Skeletal muscle tissue (tissue), 4 donors: ENCODE data around the gene MROH9. TPM values are rescaled to one million over a fixed set of nuclear protein-coding genes. Genes with fewer than 3 reads are reported as not detected.

Source experiments
- H3K27ac ChIP-seq: one replicate; pipeline ENCODE4 v1.7.0; 2013; ENCODE audit warnings: mild to moderate bottlenecking, low read depth, low read length, inconsistent platforms
- H3K27me3 ChIP-seq, 3 donors: one replicate each; pipeline ENCODE4 v1.7.0; 2013; ENCODE audit warnings: low read length in 3 of 3; ENCODE audit not compliant: control insufficient read depth in 3 of 3, insufficient read depth in 3 of 3
- H3K36me3 ChIP-seq, 3 donors: one replicate each; pipeline ENCODE4 v1.7.0; 2013; ENCODE audit warnings: low read length in 3 of 3; ENCODE audit not compliant: control insufficient read depth in 3 of 3, insufficient read depth in 3 of 3
- H3K4me1 ChIP-seq, 3 donors: one replicate each; pipeline ENCODE4 v1.7.0; 2013; ENCODE audit warnings: low read length in 3 of 3, mild to moderate bottlenecking in 3 of 3; ENCODE audit not compliant: control insufficient read depth in 3 of 3, insufficient read depth in 3 of 3
- H3K4me3 ChIP-seq, 3 donors: one replicate each; pipeline ENCODE4 v1.7.0; 2013; ENCODE audit warnings: low read length in 3 of 3
- H3K9ac ChIP-seq, 3 donors: one replicate each; pipeline ENCODE4 v1.7.0; 2013; ENCODE audit warnings: low read length in 3 of 3, mild to moderate bottlenecking in 3 of 3, moderate library complexity in 2 of 3, low read depth in 1 of 3
- H3K9me3 ChIP-seq, 3 donors: one replicate each; pipeline ENCODE4 v1.7.0; 2013; ENCODE audit warnings: low read length in 3 of 3; ENCODE audit not compliant: control insufficient read depth in 3 of 3
- total RNA-seq: library from RNA; depleted of rRNA; stranded (reverse); fragments of >200 nt; gene quantifications from one replicate; pipeline ENCODE4 v1.2.3, GENCODE V29; 2014
- donor health status: Osteomylitis.

The MROH9 gene
- total RNA-seq, 1 donor from 2014 or later = not detected

DNA sequence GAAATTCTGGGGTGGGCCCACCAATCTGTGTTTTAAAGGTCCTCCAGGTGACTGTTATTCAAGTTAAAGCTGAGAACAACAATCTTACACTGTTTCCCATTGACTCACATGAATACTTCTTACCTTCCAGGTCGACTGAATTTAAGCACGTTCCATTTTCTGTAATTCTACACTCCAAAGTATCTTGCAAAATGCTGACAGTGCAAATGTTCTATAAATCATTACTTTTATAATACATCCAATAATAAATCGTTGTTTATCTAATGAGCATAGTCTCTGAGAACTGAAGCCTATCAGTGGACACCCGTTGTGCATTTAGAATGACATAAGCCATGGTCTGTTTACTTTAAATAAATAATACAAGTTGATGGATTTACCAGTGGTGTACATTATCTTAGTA, 79.5 kb downstream of the MROH9 start:
- Histone ChIP-seq H3K4me3 (no peak overlapping the region), H3K4me1 (no peaks in the 10 kb centered on the region), H3K36me3 (no peaks in the 10 kb centered on the region), H3K27ac (no peak overlapping the region), H3K9me3 (no peaks in the 10 kb centered on the region), H3K9ac (no peak overlapping the region), H3K27me3 (no peaks in the 10 kb centered on the region)

DNA sequence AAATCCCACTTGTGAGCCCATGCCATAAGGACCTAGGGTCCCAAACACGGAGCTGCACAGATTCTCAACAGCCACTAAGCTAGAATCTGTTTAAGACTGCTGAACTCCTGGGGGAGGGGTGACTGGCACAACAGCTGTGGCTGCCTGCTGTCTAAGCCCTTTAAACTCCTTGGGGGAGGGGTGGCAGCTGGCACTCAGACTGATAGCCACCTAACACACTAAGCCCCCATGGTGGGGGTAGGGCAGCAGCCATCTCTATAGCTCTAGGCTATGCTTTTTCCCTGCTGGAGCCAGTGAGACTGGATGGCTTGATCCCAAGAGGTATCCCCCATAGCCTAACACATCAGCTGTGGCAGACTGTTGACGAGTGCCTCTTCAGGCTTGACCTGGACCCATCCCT, 82.1 kb downstream of the MROH9 start:
- Histone ChIP-seq H3K9ac (no peak overlapping the region), H3K4me3 (no peak overlapping the region), H3K27ac (no peak overlapping the region), H3K4me1 (no peaks in the 10 kb centered on the region), H3K36me3 (no peaks in the 10 kb centered on the region), H3K27me3 (no peaks in the 10 kb centered on the region), H3K9me3 (no peaks in the 10 kb centered on the region)

DNA sequence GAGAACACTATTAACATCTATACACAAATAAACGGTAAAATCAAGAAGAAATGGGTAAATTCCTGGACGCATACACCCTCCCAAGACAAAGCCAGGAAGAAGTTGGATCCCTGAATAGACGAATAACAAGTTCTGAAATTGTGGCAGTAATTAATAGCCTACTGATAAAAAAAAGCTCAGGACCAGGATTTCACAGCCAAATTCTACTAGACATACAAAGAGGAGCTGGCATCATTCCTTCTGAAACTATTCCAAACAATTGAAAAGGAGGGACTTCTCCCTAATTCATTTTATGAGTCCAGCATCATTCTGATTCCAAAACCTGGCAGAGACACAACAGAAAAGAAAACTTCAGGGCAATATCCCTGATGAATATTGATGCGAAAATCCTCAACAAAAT, 84.6 kb downstream of the MROH9 start:
- H3K36me3 ChIP-seq = no peaks in the 10 kb centered on the region
- no peaks in the 10 kb centered on the region for H3K27me3 ChIP-seq
- H3K4me3 ChIP-seq = no peak overlapping the region
- H3K9me3 ChIP-seq = no peaks in the 10 kb centered on the region
- no peak overlapping the region for H3K9ac ChIP-seq
- H3K27ac ChIP-seq = no peak overlapping the region
- no peaks in the 10 kb centered on the region for H3K4me1 ChIP-seq

DNA sequence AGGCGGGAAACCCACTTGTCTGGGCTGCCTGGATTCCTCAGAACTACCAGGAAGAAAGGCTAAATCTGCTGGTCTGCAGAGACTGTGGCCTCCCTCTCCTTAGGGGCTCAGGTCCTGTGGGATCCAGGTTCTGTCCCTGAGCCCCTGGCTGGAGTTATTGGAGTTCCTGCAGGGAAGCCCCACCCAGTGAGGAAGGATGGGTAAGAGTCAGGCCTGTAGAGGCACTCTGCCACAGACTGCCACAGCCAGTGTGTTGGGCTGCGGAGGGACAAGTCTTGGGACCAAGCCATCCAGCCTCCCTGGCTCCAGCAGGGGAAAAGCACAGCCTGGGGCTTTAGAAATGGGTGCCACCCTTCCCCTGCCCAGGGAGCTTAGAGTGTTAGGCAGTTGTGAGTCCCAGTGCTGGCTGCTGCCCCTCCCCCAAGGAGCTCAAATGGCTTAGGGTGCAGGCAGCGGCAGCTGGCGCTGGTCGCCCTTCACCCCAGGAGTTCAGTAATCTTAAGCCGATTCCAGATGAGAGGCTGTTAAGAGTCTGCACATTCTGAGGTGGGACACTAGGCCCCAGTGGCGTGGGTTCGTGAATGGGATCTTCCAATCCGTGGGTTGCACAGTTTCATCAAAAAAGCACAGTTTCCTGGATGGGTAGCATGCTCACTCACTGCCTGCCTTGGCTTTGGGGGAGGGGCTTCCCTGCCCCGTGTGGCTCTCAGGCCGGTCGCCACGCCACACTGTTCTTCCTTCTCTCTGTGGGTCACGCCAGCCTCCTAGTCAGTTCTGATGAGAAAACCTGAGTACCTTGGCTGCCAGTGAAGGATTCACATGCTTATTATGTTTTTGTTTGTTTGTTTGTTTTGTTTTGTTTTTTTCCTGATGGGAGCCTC, 97.7 kb downstream of the MROH9 start:
- Histone ChIP-seq H3K9me3 (no peaks in the 10 kb centered on the region), H3K4me1 (no peaks in the 10 kb centered on the region), H3K9ac (no peak overlapping the region), H3K4me3 (no peak overlapping the region), H3K27me3 (peaks cover 3 to 6% (median 3%) of the 10 kb centered on the region in 3 donors), H3K27ac (no peak overlapping the region), H3K36me3 (no peaks in the 10 kb centered on the region)

DNA sequence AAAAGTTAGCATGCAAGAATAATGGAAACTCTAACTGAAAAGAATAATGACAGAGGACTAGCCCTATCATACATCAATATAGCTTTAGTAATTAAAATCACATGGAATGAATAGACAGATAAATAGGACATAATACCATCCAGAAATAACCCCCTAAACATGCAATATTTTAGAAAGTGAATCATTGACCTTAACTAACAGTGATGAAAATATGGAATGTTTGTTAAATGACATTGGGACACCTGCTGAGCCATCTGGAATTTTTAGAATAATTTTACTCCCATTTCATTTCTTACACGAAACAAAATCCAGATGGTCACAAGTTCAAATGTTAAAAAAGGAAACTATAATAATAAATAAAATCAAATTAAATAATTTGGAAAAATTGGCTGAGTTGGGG, 102.3 kb downstream of the MROH9 start:
- Histone ChIP-seq H3K27ac (no peak overlapping the region), H3K9me3 (no peaks in the 10 kb centered on the region), H3K9ac (no peak overlapping the region), H3K36me3 (no peaks in the 10 kb centered on the region), H3K27me3 (peaks cover 3 to 5% (median 3%) of the 10 kb centered on the region in 3 donors), H3K4me1 (no peaks in the 10 kb centered on the region), H3K4me3 (no peak overlapping the region)

DNA sequence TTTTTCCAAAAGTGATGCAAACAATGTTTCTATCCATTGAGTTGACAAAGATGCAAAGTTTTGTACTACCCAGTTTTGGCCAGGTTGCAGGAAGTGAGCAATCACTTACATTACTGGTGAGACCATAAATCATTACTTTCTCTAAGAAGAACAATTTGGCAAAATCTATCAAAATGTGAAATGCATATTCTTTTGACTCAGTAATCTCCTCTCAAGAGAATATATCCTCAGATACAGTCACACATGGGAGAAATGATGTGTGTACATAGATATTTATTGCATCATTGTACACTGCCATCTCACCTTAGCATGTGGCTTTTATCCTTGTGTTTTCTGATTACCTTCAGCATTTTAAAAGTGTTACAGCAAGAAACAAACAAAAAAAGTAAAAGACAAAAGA, 103.0 kb downstream of the MROH9 start:
- H3K4me3 ChIP-seq = no peak overlapping the region
- no peaks in the 10 kb centered on the region for H3K4me1 ChIP-seq
- H3K27me3 ChIP-seq = peaks cover 0 to under 1% (median under 1%) of the 10 kb centered on the region in 3 donors

DNA sequence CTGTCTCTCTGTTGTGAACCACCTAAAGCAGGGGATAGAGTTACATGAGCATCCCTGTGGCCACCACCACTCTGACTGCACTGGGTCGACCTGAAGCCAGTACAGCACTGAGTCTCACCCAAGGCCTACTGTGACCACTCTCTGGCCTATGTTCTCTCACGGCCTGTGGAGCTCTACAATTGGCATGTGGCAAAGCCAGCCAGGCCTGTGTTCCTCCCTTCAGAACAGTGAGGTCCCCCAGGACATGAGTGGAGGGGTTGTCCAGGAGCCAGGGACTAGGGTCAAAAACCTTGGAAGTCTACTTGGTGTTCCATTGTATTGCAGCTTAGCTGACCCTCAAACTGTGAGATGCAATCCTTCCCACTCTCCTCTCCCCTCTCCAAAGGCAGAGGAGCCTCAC, 112.7 kb downstream of the MROH9 start:
- Histone ChIP-seq H3K4me1 (no peaks in the 10 kb centered on the region), H3K9me3 (peaks cover 0 to 11% (median 2%) of the 10 kb centered on the region in 3 donors), H3K27ac (no peak overlapping the region), H3K4me3 (no peak overlapping the region), H3K27me3 (no peaks in the 10 kb centered on the region), H3K36me3 (no peaks in the 10 kb centered on the region), H3K9ac (no peak overlapping the region)

More for the DNA sequence above, 103.0 kb downstream of the MROH9 start:
- Histone ChIP-seq H3K9me3 (no peaks in the 10 kb centered on the region), H3K36me3 (no peaks in the 10 kb centered on the region), H3K27ac (no peak overlapping the region), H3K9ac (no peak overlapping the region)

DNA sequence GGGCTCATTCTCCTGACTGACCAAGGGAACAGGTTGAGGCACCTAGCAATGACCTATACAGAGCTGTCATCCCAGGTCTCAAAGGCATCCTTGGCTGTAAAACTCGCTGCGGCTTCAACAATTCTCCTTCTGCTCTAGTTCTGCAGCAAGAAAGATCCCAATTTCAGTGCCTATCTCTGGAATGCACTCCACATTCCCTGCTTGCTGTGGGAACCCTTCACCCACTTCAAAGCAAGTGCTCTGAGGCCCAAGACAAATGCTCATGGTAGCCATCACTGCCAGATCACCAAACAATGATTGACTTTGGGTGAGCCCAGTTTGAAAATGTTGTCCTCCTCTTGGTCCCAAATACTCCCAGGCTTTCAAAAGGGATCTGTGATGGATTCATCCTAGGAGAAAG, 117.6 kb downstream of the MROH9 start:
- H3K4me3 ChIP-seq = no peak overlapping the region
- no peaks in the 10 kb centered on the region for H3K4me1 ChIP-seq
- H3K9ac ChIP-seq = no peak overlapping the region
- peaks cover 0 to 3% (median under 1%) of the 10 kb centered on the region in 3 donors for H3K9me3 ChIP-seq
- H3K36me3 ChIP-seq = no peaks in the 10 kb centered on the region
- no peak overlapping the region for H3K27ac ChIP-seq
- no peaks in the 10 kb centered on the region for H3K27me3 ChIP-seq

DNA sequence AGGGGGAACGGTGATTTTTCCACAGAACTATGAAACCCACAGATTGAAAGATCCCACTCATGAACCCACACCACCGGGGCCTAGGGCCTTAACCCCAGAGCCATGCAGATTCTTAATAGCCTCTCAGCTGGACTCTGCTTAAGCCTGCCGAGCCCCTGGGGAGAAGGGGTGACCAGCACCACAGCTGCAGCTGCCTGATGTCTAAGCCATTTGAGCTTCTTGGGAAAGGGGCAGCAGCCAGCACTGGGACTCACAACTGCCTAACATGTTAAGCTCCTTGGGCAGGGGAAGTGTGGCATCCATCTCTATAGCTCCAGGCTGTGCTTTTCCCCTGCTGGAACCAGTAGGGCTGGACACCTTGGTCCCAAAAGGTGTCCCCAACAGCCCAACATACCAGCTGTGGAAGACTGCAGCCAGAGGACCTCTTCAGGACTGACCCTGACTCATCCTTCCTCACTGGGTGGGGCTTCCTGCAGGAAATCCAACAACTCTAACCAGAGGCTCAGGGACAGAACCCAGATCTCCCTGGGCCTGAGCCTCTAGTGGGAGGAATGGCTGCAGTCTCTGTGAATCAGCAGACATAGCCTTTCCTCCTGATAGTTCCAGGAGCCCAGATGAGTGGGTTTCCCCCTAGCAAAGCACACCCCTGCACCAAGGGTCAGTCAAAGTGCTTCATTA, 120.8 kb downstream of the MROH9 start:
- Histone ChIP-seq H3K9ac (no peak overlapping the region), H3K4me1 (no peaks in the 10 kb centered on the region), H3K27ac (no peak overlapping the region), H3K36me3 (no peaks in the 10 kb centered on the region), H3K9me3 (no peaks in the 10 kb centered on the region), H3K4me3 (no peak overlapping the region), H3K27me3 (no peaks in the 10 kb centered on the region)

DNA sequence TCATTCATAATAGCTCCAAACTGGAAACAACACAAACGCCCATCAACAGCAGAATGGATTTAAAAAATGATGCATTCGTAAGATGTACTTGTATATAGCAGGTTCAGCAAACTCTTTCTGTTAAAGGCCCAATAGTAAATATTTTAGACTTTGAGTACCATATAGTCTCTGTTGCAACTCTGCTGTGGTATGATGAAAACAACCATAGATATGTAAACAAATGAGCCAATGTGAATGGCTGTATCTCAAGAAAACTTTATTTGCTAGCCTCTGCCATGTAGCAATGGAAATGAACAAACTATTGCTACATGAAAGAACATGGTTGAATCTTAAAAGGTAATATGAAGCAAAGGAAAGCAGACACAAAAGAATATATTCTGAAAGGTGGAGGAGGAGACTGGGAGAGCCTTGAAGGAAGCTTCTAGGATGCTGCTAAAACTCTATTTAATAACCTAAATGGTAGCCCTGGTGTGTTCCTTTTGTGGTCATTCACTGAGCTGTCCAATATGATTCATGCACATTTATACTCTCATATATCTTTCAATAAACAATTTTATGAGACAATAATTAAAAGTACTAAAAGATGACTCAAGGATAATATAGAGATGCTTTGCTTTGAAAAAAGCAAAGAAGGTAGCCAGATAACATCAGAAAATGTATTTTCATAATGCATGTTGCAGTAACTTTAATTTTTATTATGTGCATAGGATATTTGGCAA, 126.2 kb downstream of the MROH9 start:
- H3K36me3 ChIP-seq = no peaks in the 10 kb centered on the region
- no peaks in the 10 kb centered on the region for H3K27me3 ChIP-seq
- H3K4me3 ChIP-seq = no peak overlapping the region
- no peaks in the 10 kb centered on the region for H3K9me3 ChIP-seq
- no peaks in the 10 kb centered on the region for H3K4me1 ChIP-seq
- H3K27ac ChIP-seq = no peak overlapping the region
- no peak overlapping the region for H3K9ac ChIP-seq
